PFSK-1 (cell line): ENCODE results near the gene MAPT.

ENCODE experiments used
- POLR2AphosphoS5 ChIP-seq: IDR thresholded peaks from 2 replicates; pipeline ENCODE4 v1.6.1; 2012; ENCODE audit warnings: low read depth, mild to moderate bottlenecking, control low read depth, low read length, moderate library complexity
- REST ChIP-seq, 2 experiments: IDR thresholded peaks; 2 replicates each; pipeline versions ENCODE4 v1.6.1 to v1.8.0; 2011 to 2012; ENCODE audit warnings: low read depth in 2 of 2, low read length in 2 of 2, control low read depth in 1 of 2, inconsistent platforms in 1 of 2, mild to moderate bottlenecking in 1 of 2, moderate library complexity in 1 of 2; ENCODE audit not compliant: insufficient read depth in 1 of 2
- SIN3A ChIP-seq: IDR thresholded peaks from 2 replicates; pipeline ENCODE4 v1.6.1; 2012; ENCODE audit warnings: mild to moderate bottlenecking, low read length, moderate library complexity, borderline replicate concordance; ENCODE audit not compliant: insufficient read depth
- TAF1 ChIP-seq: IDR thresholded peaks from 2 replicates; pipeline ENCODE4 v1.6.1; 2012; ENCODE audit warnings: low read length, control low read depth, borderline replicate concordance; ENCODE audit not compliant: insufficient read depth

GRCh38 chr17:45969726-45970125 is 75.4 kb downstream of the MAPT start:
- TF ChIP-seq REST (IDR thresholded peaks at IDR 0.05; ENCODE audit: insufficient read depth in 1 of 2, low read depth in 2 of 2, low read length in 2 of 2), result no peak
- no peak for TF ChIP-seq POLR2AphosphoS5
- no peak for TF ChIP-seq TAF1
- TF ChIP-seq SIN3A, result no peak
